ENCODE results near the gene SMAD6.
A peak's percentile ranks its signal among the peaks of the same experiment; 100 is the strongest.

Gene SMAD6

DNA sequence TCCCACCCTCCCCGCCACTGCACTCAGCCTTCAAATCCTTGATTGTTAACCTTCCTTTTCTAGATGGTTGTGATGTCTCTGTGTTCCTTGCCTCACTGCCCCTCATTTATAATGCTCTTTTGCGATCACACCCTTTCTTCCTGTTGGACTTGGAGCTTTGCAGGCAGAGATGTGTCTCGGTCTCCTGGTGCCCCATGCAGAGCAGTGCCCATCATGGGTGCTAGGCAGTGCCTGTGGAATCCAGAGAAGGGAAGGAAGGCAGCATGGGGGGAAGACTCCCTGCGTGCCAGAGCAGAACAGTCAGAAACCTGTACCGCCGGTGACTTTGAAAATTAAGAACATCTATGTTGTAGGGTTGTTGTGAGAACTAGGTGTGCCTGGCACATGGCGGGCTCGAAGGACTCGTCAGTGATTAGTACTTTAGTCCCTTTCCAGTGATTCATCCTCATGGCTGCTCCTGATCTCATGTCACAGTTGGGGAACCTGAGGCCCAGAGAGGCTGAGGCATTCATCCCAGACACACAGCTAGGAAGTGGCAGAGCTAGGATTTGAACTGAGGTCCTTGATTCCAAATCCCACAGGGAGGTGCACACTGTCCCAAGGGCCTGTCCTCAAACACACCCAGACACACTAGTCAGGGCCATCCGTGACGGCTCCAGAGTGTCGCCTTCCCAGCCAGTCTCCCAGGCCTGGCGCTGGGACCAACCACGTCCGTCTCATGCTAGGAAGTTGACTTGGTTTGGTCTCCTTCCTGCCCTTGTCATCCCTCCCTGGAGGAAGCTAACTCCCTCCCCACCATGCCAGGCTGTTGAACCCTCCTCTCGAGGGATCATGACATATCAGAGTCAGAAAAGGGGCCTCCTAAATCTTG, 58.3 kb downstream of the SMAD6 start:
- Histone ChIP-seq H3K79me2 (ENCODE audit: control insufficient read depth, insufficient read depth, low read length, poor library complexity) (peaks cover 5% of the 10 kb centered on the region), H3K9ac (ENCODE audit: low read length) (no peak overlapping the region), H2BK120ac (ENCODE audit: insufficient read depth, low read length, poor library complexity) (no peak overlapping the region), H3K4me2 (ENCODE audit: low read length) (no peak overlapping the region), H3K23ac (ENCODE audit: low read length) (no peak overlapping the region), H3K4ac (ENCODE audit: low read depth, low read length) (peak overlapping the region; percentile 54), H3K14ac (ENCODE audit: low read length) (peak overlapping the region; percentile 16), H2AK5ac (ENCODE audit: low read length) (peak overlapping the region; percentile 52), H3K36me3 (ENCODE audit: control insufficient read depth in 1 of 2, insufficient read depth in 2 of 2, low read length in 2 of 2) (peaks cover 41 to 60% of the 10 kb centered on the region in 2 experiments), H3K27me3 (ENCODE audit: insufficient read depth, low read length) (no peaks in the 10 kb centered on the region), H3K9me3 (ENCODE audit: insufficient read depth, low read depth, low read length) (peaks cover 2% of the 10 kb centered on the region), H3K4me1 (ENCODE audit: control insufficient read depth in 1 of 2, insufficient read depth in 2 of 2, low read length in 2 of 2) (peaks cover 22 to 37% of the 10 kb centered on the region in 2 experiments), H2BK12ac (ENCODE audit: low read length) (peak overlapping the region; percentile 12), H2AFZ (ENCODE audit: insufficient read depth, low read length, poor library complexity) (no peak overlapping the region), H3K27ac (ENCODE audit: low read depth, low read length) (peak overlapping the region; percentile 41), H3K4me3 (ENCODE audit: low read depth, low read length) (no peak overlapping the region), H2BK5ac (ENCODE audit: low read depth, low read length, poor library complexity) (no peak overlapping the region), H4K91ac (ENCODE audit: low read depth, low read length) (peak overlapping the region; percentile 36), H3K79me1 (ENCODE audit: low read length) (peaks cover 4% of the 10 kb centered on the region), H3K18ac (ENCODE audit: low read length) (peak overlapping the region; percentile 26), H4K12ac (ENCODE audit: low read depth, low read length) (no peak overlapping the region), H4K8ac (ENCODE audit: low read depth, low read length) (no peak overlapping the region)
- DNase-seq = peak in 1 of 2 donors; percentile 12
- WGBS (ENCODE audit: extremely low coverage, insufficient coverage, insufficient read length) = no CpG with 5 or more reads among the region's 16 CpGs

DNA sequence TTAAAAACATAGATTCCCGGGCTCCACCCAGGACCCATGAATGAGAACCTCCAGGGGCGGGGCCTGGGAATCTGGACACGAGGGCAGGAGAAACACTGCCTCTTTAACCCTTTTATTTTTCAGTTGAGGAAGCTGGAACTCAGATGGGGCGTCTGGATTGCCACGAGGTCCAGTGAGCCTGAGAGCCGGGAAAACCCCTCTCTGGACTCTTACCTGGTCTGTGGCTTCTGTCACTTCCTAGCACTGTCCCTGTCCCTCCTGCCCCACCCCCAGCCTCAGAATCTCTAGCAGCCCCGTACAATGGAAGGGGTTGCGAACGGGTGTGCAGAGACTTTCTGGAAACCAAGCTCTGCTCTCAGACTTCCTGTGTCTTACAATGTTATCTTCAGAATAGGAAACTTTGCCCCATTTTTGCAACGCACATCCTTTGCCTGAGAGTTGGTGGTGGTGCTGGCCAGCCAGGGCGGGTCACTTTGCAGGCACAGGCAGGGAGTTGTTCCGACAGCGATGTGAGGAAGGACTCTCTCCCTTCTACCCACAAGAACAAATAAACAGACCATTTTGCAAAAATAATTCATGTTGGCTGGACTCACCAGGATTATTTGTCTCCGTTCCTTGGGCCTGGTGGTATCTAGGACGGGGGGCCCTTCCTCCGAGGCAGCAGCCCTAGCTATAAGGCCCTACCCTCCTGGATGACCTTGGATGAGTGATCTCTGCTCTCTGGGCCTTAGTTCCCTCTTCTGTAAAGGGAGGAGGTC, 59.1 kb downstream of the SMAD6 start:
- peaks cover 5% of the 10 kb centered on the region for H3K79me2 ChIP-seq (ENCODE audit: control insufficient read depth, insufficient read depth, low read length, poor library complexity)
- no peak overlapping the region for H2BK120ac ChIP-seq (ENCODE audit: insufficient read depth, low read length, poor library complexity)
- H3K9me3 ChIP-seq (ENCODE audit: insufficient read depth, low read depth, low read length) = peaks cover 2% of the 10 kb centered on the region
- no peak overlapping the region for H3K18ac ChIP-seq (ENCODE audit: low read length)
- H3K27ac ChIP-seq (ENCODE audit: low read depth, low read length) = peak overlapping the region; percentile 41
- peak overlapping the region; percentile 26 for H2BK5ac ChIP-seq (ENCODE audit: low read depth, low read length, poor library complexity)
- no peak overlapping the region for H3K14ac ChIP-seq (ENCODE audit: low read length)
- H4K12ac ChIP-seq (ENCODE audit: low read depth, low read length) = no peak overlapping the region
- DNase-seq = peak; percentile 11 to 37
- H4K91ac ChIP-seq (ENCODE audit: low read depth, low read length) = peak overlapping the region; percentile 36
- peak overlapping the region; percentile 17 for H3K4me2 ChIP-seq (ENCODE audit: low read length)
- peak overlapping the region; percentile 54 for H3K4ac ChIP-seq (ENCODE audit: low read depth, low read length)
- H2BK12ac ChIP-seq (ENCODE audit: low read length) = no peak overlapping the region
- no peaks in the 10 kb centered on the region for H3K27me3 ChIP-seq (ENCODE audit: insufficient read depth, low read length)
- no peak overlapping the region for H3K4me3 ChIP-seq (ENCODE audit: low read depth, low read length)
- WGBS (ENCODE audit: extremely low coverage, insufficient coverage, insufficient read length) = no CpG with 5 or more reads among the region's 16 CpGs
- no peak overlapping the region for H2AK5ac ChIP-seq (ENCODE audit: low read length)
- peaks cover 26 to 43% of the 10 kb centered on the region in 2 experiments for H3K4me1 ChIP-seq (ENCODE audit: control insufficient read depth in 1 of 2, insufficient read depth in 2 of 2, low read length in 2 of 2)
- H3K23ac ChIP-seq (ENCODE audit: low read length) = no peak overlapping the region
- H2AFZ ChIP-seq (ENCODE audit: insufficient read depth, low read length, poor library complexity) = no peak overlapping the region
- H3K36me3 ChIP-seq (ENCODE audit: control insufficient read depth in 1 of 2, insufficient read depth in 2 of 2, low read length in 2 of 2) = peaks cover 38 to 60% of the 10 kb centered on the region in 2 experiments
- no peak overlapping the region for H4K8ac ChIP-seq (ENCODE audit: low read depth, low read length)
- H3K79me1 ChIP-seq (ENCODE audit: low read length) = peaks cover 4% of the 10 kb centered on the region
- H3K9ac ChIP-seq (ENCODE audit: low read length) = no peak overlapping the region

DNA sequence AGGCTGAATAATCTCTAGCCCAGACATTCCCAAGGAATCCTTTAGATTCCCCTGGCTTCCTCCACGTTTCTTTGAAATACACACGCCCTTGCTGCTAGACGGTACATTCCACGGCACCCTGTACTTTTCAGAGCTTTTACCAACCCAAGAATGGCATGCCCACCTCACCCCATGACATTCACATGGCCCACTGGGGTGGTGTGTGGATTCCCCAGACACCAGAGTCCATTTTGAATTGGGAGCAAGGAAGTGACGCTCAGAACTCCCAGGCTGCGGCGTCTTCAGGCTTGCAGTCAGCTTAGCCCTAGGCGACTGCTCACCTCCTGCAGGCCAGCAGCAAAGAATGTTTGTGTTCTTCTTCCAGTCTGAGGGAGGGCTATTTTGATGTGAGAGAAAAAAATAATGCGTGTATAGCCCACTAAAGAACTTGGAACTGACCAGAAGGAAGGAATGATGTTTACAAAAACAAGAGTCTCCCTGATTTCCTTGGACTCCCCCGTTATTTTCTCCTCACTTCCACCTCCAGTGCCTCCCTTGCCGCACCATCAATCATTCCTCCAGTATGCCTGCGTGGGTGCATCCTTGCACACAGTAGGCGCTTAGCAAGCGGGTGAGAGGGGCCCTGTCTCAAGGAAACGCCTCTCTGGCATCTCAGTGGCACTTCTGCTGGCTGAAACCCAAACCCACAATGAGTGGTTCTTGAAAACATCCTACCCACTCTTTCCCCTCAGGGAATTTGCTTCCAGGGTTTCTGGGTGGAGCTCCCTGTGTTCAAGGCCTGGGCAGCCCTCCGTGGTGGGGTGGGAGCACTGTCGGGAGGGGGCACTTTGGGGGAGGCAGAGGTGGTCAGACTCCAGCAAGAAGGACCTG, 59.9 kb downstream of the SMAD6 start:
- WGBS (ENCODE audit: extremely low coverage, insufficient coverage, insufficient read length) = no CpG with 5 or more reads among the region's 17 CpGs
- no peak overlapping the region for H3K23ac ChIP-seq (ENCODE audit: low read length)
- H3K14ac ChIP-seq (ENCODE audit: low read length) = peak overlapping the region; percentile 21
- peak overlapping the region; percentile 13 for H3K4me2 ChIP-seq (ENCODE audit: low read length)
- H3K36me3 ChIP-seq (ENCODE audit: control insufficient read depth in 1 of 2, insufficient read depth in 2 of 2, low read length in 2 of 2) = peaks cover 39 to 58% of the 10 kb centered on the region in 2 experiments
- H3K27ac ChIP-seq (ENCODE audit: low read depth, low read length) = peak overlapping the region; percentile 41
- no peaks in the 10 kb centered on the region for H3K27me3 ChIP-seq (ENCODE audit: insufficient read depth, low read length)
- no peak overlapping the region for H4K91ac ChIP-seq (ENCODE audit: low read depth, low read length)
- H2AK5ac ChIP-seq (ENCODE audit: low read length) = no peak overlapping the region
- H3K9ac ChIP-seq (ENCODE audit: low read length) = no peak overlapping the region
- peak overlapping the region; percentile 42 for H3K4ac ChIP-seq (ENCODE audit: low read depth, low read length)
- peak; percentile 60 to 69 for DNase-seq
- H2AFZ ChIP-seq (ENCODE audit: insufficient read depth, low read length, poor library complexity) = peak overlapping the region; percentile 32
- peak overlapping the region; percentile 10 for H4K8ac ChIP-seq (ENCODE audit: low read depth, low read length)
- H3K9me3 ChIP-seq (ENCODE audit: insufficient read depth, low read depth, low read length) = peaks cover 2% of the 10 kb centered on the region
- H2BK120ac ChIP-seq (ENCODE audit: insufficient read depth, low read length, poor library complexity) = no peak overlapping the region
- no peak overlapping the region for H2BK5ac ChIP-seq (ENCODE audit: low read depth, low read length, poor library complexity)
- peaks cover 4% of the 10 kb centered on the region for H3K79me1 ChIP-seq (ENCODE audit: low read length)
- peaks cover 26 to 46% of the 10 kb centered on the region in 2 experiments for H3K4me1 ChIP-seq (ENCODE audit: control insufficient read depth in 1 of 2, insufficient read depth in 2 of 2, low read length in 2 of 2)
- peak overlapping the region; percentile 39 for H3K18ac ChIP-seq (ENCODE audit: low read length)
- H4K12ac ChIP-seq (ENCODE audit: low read depth, low read length) = no peak overlapping the region
- no peak overlapping the region for H3K4me3 ChIP-seq (ENCODE audit: low read depth, low read length)
- H2BK12ac ChIP-seq (ENCODE audit: low read length) = peak overlapping the region; percentile 31
- peaks cover 5% of the 10 kb centered on the region for H3K79me2 ChIP-seq (ENCODE audit: control insufficient read depth, insufficient read depth, low read length, poor library complexity)

All from trophoblast cell (in vitro differentiated cells and primary cell).